ENCODE measurements around the gene HERC2.
"Not testable (repeated sequence)": the region's sequence is repeated elsewhere in the genome, so short reads cannot be mapped to it uniquely, and the experiment has no call there.

Gene HERC2

GRCh38 chr15:28264166-28264565, 57.8 kb downstream of the HERC2 start:
- peaks cover 39% of the 10 kb centered on the region for H3K36me3 Mint-ChIP-seq
- DNase-seq (ENCODE audit: low spot score in 2 of 2) (no peak), ATAC-seq (no peak)
- H3K27ac Mint-ChIP-seq, result peak overlapping the region; percentile 50
- H3K9me3 Mint-ChIP-seq, result no peaks in the 10 kb centered on the region
- peaks cover 7% of the 10 kb centered on the region for H3K4me1 Mint-ChIP-seq
- no peak overlapping the region for H3K4me3 Mint-ChIP-seq

GRCh38 chr15:28262438-28262837, 59.5 kb downstream of the HERC2 start:
- peaks cover 33% of the 10 kb centered on the region for H3K36me3 Mint-ChIP-seq
- H3K27ac Mint-ChIP-seq, result no peak overlapping the region
- DNase-seq (ENCODE audit: low spot score in 2 of 2) (no peak), ATAC-seq (no peak)
- no peaks in the 10 kb centered on the region for H3K9me3 Mint-ChIP-seq
- H3K4me1 Mint-ChIP-seq, result peaks cover 7% of the 10 kb centered on the region
- H3K4me3 Mint-ChIP-seq, result no peak overlapping the region

GRCh38 chr15:28260722-28261121, 61.3 kb downstream of the HERC2 start:
- no peak overlapping the region for H3K4me3 Mint-ChIP-seq
- H3K9me3 Mint-ChIP-seq, result no peaks in the 10 kb centered on the region
- no peak for DNase-seq (ENCODE audit: low spot score in 2 of 2)
- H3K36me3 Mint-ChIP-seq, result peaks cover 39% of the 10 kb centered on the region
- H3K4me1 Mint-ChIP-seq, result peaks cover 7% of the 10 kb centered on the region
- ATAC-seq, result no peak
- no peak overlapping the region for H3K27ac Mint-ChIP-seq

GRCh38 chr15:28260317-28260716, 61.7 kb downstream of the HERC2 start:
- Mint-ChIP-seq H3K4me3 (no peak overlapping the region), H3K4me1 (peaks cover 7% of the 10 kb centered on the region)

GRCh38 chr15:28255965-28256364, 66.0 kb downstream of the HERC2 start:
- no peak for ATAC-seq
- H3K9me3 Mint-ChIP-seq, result no peaks in the 10 kb centered on the region
- H3K36me3 Mint-ChIP-seq, result peaks cover 60% of the 10 kb centered on the region

More at GRCh38 chr15:28260317-28260716, 61.7 kb downstream of the HERC2 start:
- H3K36me3 Mint-ChIP-seq, result peaks cover 42% of the 10 kb centered on the region
- H3K27ac Mint-ChIP-seq, result no peak overlapping the region
- ATAC-seq, result no peak
- no peaks in the 10 kb centered on the region for H3K9me3 Mint-ChIP-seq
- DNase-seq (ENCODE audit: low spot score in 2 of 2), result no peak

GRCh38 chr15:28252831-28253230, 69.1 kb downstream of the HERC2 start:
- Mint-ChIP-seq H3K27ac (no peak overlapping the region), H3K4me1 (no peaks in the 10 kb centered on the region), H3K36me3 (peaks cover 63% of the 10 kb centered on the region), H3K4me3 (no peak overlapping the region), H3K9me3 (peaks cover 3% of the 10 kb centered on the region)
- DNase-seq (ENCODE audit: low spot score in 2 of 2), result no peak
- no peak for ATAC-seq

More at GRCh38 chr15:28255965-28256364, 66.0 kb downstream of the HERC2 start:
- H3K4me3 Mint-ChIP-seq, result no peak overlapping the region
- H3K27ac Mint-ChIP-seq, result no peak overlapping the region
- DNase-seq (ENCODE audit: low spot score in 2 of 2), result no peak
- H3K4me1 Mint-ChIP-seq, result no peaks in the 10 kb centered on the region

- no peak overlapping the region for H3K27ac Mint-ChIP-seq
Observed at GRCh38 chr15:28246605-28247004, 75.4 kb downstream of the HERC2 start.

GRCh38 chr15:28243901-28244300, 78.1 kb downstream of the HERC2 start:
- peaks cover 53% of the 10 kb centered on the region for H3K36me3 Mint-ChIP-seq
- DNase-seq (ENCODE audit: low spot score in 2 of 2), result no peak
- no peak for ATAC-seq
- no peaks in the 10 kb centered on the region for H3K4me1 Mint-ChIP-seq
- no peaks in the 10 kb centered on the region for H3K9me3 Mint-ChIP-seq
- no peak overlapping the region for H3K27ac Mint-ChIP-seq
- no peak overlapping the region for H3K4me3 Mint-ChIP-seq

More at GRCh38 chr15:28246605-28247004, 75.4 kb downstream of the HERC2 start:
- ATAC-seq (no peak), DNase-seq (ENCODE audit: low spot score in 2 of 2) (no peak)
- peaks cover 40% of the 10 kb centered on the region for H3K36me3 Mint-ChIP-seq
- H3K4me3 Mint-ChIP-seq, result no peak overlapping the region
- H3K4me1 Mint-ChIP-seq, result no peaks in the 10 kb centered on the region
- peaks cover 3% of the 10 kb centered on the region for H3K9me3 Mint-ChIP-seq

GRCh38 chr15:28243399-28243798, 78.6 kb downstream of the HERC2 start:
- Mint-ChIP-seq H3K9me3 (no peaks in the 10 kb centered on the region), H3K4me1 (no peaks in the 10 kb centered on the region), H3K27ac (no peak overlapping the region), H3K36me3 (peaks cover 50% of the 10 kb centered on the region), H3K4me3 (no peak overlapping the region)
- DNase-seq (ENCODE audit: low spot score in 2 of 2) (no peak), ATAC-seq (no peak)

- not testable (repeated sequence) for H3K4me1 Mint-ChIP-seq; H3K9me3 Mint-ChIP-seq; ATAC-seq; H3K4me3 Mint-ChIP-seq; DNase-seq (ENCODE audit: low spot score in 2 of 2)
- Mint-ChIP-seq H3K36me3 (peaks cover 56% of the 10 kb centered on the region), H3K27ac (peak overlapping the region; percentile 43)
Observed at GRCh38 chr15:28238296-28238695, 83.7 kb downstream of the HERC2 start.

- H3K4me3 Mint-ChIP-seq; H3K27ac Mint-ChIP-seq; H3K4me1 Mint-ChIP-seq; DNase-seq (ENCODE audit: low spot score in 2 of 2); H3K9me3 Mint-ChIP-seq; ATAC-seq: not testable (repeated sequence)
- H3K36me3 Mint-ChIP-seq, result peaks cover 66% of the 10 kb centered on the region
Observed at GRCh38 chr15:28231743-28232142, 90.2 kb downstream of the HERC2 start.

- not testable (repeated sequence) for ATAC-seq, H3K9me3 Mint-ChIP-seq
- H3K36me3 Mint-ChIP-seq, result peaks cover 66% of the 10 kb centered on the region
Observed at GRCh38 chr15:28231336-28231735, 90.6 kb downstream of the HERC2 start.

GRCh38 chr15:28228990-28229640, 92.9 kb downstream of the HERC2 start:
- not testable (repeated sequence) for DNase-seq (ENCODE audit: low spot score in 2 of 2); ATAC-seq; H3K9me3 Mint-ChIP-seq; H3K27ac Mint-ChIP-seq; H3K4me1 Mint-ChIP-seq; H3K4me3 Mint-ChIP-seq
- H3K36me3 Mint-ChIP-seq, result peaks cover 74% of the 10 kb centered on the region

More at GRCh38 chr15:28231336-28231735, 90.6 kb downstream of the HERC2 start:
- not testable (repeated sequence) for DNase-seq (ENCODE audit: low spot score in 2 of 2); H3K4me3 Mint-ChIP-seq; H3K27ac Mint-ChIP-seq; H3K4me1 Mint-ChIP-seq

GRCh38 chr15:28228096-28228495, 93.9 kb downstream of the HERC2 start:
- Mint-ChIP-seq H3K36me3 (peaks cover 73% of the 10 kb centered on the region), H3K4me3 (no peak overlapping the region), H3K27ac (no peak overlapping the region), H3K4me1 (no peaks in the 10 kb centered on the region), H3K9me3 (no peaks in the 10 kb centered on the region)
- no peak for ATAC-seq
- DNase-seq (ENCODE audit: low spot score in 2 of 2), result no peak

GRCh38 chr15:28227303-28227702, 94.7 kb downstream of the HERC2 start:
- not testable (repeated sequence) for ATAC-seq; H3K4me1 Mint-ChIP-seq; H3K4me3 Mint-ChIP-seq; DNase-seq (ENCODE audit: low spot score in 2 of 2); H3K9me3 Mint-ChIP-seq; H3K27ac Mint-ChIP-seq
- peaks cover 71% of the 10 kb centered on the region for H3K36me3 Mint-ChIP-seq

- H3K9me3 Mint-ChIP-seq; DNase-seq (ENCODE audit: low spot score in 2 of 2); ATAC-seq; H3K4me3 Mint-ChIP-seq; H3K27ac Mint-ChIP-seq; H3K4me1 Mint-ChIP-seq: not testable (repeated sequence)
- H3K36me3 Mint-ChIP-seq, result peaks cover 65% of the 10 kb centered on the region
Observed at GRCh38 chr15:28222612-28223011, 99.4 kb downstream of the HERC2 start.
